LHCN-M2 (cell line): ENCODE measurements around the gene AMN. TPM values are rescaled to one million over a fixed set of nuclear protein-coding genes. Genes with fewer than 3 reads are reported as not detected.
A peak's percentile ranks its signal among the peaks of the same experiment; 100 is the strongest.

Source experiments
- DNase-seq: peaks from one replicate; pipeline ENCODE4 v3.0.0-alpha.2; 2012; ENCODE audit warnings: low read depth
- total RNA-seq: library from RNA; depleted of rRNA; stranded (reverse); fragments of >200 nt; gene quantifications from 2 replicates; pipeline ENCODE4 v1.2.3, GENCODE V29; 2014

Gene AMN
- total RNA-seq, 1 experiment from 2014 or later: not detected

DNA sequence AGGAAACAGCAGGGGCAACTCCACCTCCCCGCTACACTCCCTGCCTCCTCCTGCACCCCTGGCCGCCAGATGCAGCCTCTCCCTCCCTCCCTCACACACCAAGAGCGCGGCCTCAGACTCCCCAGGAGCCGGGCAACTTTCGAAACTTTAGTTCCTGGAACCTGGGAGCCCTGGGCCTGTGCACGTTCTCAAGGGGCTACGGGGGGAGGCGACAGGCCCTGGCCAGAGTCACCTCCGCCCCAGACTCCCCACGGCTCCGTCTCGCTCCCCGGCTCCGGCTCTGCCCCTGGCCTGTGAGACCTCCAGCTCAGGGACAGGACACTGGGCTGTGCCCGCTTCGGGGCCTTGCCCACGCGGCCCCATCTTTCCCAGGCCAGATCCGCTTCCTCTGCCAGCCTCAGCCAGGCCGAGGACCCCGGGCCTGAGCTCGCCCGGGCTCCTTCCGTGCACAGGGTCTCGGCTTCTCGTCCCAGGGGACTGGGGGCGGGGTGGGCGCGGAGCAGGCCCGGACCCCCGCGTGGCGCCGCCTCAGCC lies 5.5 kb downstream of the AMN start:
- no peak for DNase-seq

DNA sequence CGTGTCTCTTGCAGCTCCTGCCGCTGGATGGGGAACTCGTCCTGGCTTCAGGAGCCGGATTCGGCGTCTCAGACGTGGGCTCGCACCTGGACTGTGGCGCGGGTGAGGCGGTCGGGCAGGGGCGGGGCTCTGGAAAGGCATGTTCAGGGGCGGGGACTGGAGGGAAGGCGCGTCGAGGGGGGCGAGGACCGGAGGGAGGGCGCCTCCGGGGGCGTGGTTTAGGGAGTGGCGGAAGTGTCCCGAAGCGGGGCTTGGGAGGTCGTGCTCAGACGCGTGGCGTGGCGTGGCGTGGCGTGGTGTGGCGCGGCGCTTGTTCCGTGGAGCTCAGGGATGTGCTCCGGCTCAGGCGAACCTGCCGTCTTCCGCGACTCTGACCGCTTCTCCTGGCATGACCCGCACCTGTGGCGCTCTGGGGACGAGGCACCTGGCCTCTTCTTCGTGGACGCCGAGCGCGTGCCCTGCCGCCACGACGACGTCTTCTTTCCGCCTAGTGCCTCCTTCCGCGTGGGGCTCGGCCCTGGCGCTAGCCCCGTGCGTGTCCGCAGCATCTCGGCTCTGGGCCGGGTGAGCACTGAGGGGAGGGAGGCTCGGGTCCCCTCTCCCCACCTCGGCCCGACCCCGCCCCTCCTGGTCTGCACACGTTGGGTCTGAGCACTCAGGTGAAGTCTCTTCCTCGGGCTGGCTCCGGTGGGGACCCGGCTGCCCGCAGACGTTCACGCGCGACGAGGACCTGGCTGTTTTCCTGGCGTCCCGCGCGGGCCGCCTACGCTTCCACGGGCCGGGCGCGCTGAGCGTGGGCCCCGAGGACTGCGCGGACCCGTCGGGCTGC lies 6.2 kb downstream of the AMN start:
- no peak for DNase-seq

DNA sequence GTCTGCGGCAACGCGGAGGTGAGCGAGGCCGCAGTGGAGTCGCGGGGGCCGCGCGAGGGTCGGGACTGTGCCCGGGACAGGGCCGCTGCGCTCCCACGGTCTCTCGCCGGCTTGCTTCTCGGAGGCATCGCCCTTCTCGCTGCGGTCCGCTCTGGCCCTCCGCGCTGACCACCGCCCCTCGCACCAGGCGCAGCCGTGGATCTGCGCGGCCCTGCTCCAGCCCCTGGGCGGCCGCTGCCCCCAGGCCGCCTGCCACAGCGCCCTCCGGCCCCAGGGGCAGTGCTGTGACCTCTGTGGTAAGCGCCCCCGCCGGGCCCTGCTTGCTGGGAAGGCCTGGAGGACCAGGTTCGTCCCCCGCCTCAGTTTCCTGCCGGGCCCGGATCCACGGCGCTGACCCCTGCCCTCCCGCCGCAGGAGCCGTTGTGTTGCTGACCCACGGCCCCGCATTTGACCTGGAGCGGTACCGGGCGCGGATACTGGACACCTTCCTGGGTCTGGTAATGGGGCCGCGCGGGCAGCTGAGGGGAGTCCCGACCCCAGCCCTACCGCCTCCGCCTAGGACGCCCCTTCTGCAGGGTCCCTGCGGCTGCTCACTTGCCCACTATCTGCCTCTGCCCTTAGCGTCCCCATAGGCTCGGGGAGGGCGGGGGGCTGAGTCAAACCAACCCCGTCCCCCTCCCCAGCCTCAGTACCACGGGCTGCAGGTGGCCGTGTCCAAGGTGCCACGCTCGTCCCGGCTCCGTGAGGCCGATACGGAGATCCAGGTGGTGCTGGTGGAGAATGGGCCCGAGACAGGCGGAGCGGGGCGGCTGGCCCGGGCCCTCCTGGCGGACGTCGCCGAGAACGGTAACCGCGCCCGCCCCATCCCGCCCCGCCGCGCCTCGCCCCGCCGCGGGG lies 7.0 kb downstream of the AMN start:
- no peak for DNase-seq

DNA sequence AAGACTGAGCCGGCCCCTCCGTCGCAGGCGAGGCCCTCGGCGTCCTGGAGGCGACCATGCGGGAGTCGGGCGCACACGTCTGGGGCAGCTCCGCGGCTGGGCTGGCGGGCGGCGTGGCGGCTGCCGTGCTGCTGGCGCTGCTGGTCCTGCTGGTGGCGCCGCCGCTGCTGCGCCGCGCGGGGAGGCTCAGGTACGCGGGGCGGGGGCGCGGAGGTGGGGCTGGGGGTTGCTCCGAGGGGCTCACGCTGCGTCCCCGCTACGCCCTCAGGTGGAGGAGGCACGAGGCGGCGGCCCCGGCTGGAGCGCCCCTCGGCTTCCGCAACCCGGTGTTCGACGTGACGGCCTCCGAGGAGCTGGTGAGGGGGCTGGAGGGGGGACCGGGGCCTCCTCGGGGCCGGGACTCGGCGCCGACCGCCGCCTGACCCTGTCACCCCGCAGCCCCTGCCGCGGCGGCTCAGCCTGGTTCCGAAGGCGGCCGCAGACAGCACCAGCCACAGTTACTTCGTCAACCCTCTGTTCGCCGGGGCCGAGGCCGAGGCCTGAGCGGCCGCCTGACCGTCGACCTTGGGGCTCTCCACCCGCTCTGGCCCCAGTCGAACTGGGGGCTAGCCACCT lies 7.8 kb downstream of the AMN start:
- no peak for DNase-seq

DNA sequence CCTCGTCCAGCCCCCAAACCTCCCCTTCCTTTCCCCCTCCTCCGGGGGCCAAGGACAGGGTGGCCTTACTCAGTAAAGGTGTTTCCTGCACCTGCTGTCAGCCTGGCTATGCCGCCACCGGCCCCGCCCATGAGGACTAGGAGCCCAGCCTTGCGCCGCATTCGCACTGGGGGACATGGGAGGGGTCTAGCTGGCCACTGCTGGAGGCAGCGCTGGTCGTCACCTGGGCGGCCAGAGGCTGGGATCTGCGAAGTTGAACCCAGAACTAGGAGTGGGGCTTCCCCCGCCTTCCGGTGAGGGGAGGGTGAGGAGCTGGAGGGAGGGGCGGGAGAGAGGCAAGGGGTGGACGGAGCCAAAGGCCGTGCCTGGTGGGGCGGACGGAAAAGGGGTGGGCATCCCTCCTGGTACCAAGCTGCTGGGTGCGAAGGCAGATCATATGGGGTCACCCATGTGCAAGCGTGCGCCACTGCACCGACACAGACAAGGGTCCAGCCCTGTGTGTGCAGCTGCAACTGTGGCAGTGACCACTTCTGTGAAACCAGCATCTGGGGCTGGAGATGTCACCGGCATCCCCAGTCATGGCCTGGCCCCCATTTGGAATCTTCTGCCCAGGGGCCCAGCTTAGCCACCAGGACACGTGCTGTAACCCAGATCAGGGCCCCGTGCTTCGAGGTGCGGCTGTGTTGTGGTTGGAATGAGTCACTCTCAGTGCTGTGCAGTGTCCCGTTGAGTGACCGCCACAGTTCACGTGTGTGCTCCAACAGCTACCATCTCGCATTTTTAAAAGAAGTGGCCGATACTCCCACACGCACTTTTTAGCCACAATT lies 8.5 kb downstream of the AMN start:
- peak; percentile 77 for DNase-seq

DNA sequence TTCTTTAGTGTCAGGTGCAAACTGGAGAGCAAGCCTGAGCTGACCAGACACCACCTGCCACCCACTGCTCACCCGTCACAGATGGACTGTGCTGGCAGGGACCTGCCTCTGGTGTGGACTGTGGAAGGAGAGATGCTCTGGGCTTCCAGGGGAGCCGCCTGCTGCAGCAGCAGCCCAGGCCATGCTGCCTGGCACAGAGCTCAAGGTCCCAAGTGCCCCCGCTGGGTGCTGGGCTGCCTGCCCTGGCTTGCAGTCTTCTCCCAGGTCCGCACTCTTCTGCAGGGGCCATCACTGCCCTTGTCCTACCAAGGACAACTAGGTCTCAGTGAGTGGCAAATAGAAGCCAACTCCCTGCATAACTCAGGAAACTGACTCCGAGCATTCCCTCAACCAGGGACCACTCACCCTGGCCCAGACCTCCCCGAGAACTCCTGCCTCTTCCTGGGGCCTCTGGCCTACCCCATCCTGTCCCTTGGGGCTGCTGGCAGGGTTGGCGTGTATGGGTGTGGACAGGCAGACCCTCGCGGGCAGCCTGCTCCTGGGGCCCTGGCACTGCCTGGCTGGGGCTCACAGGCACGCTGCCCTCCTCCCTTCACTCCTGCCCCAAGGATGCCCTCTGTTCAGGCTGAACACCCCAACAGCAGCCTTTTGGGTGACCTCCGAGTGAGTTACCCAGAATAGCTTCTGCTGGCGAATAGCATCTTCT lies 9.3 kb downstream of the AMN start:
- no peak for DNase-seq

DNA sequence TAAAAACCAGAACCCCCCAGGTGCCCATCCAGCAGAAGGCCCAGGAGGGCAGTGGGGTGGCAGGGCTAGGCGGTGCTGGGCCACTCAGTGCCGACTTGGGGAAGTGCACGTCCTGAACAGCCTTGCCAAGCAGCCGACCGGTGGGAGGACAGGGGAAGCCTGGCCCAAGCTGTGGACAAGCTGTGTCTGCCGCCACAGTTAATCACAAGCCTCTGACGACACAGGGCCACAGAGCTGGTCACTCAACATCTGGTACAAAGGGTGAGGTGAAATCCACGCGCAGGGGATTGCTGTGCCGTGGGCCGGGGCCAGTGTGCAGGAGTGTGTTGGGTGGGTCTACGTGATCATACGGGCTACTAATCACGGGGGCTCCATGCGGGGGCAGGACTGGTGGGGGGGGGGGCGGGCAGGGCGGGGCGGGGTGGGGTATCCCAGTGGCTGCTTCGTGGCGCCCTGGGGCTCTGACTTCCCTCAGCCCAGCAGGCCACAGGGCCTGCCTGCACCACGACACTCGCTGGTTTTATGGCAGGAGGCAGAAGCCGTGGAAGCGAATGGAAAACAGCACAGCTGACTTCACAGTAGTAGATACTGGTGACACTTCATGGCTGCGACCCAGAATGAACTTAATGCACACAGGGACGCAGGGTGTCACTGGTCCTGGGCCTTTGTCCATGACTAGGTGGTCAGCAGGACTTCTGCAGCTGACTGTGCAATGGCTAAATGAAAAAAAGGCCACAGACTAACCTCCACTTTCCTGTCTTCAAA lies 10.2 kb downstream of the AMN start:
- DNase-seq: no peak

DNA sequence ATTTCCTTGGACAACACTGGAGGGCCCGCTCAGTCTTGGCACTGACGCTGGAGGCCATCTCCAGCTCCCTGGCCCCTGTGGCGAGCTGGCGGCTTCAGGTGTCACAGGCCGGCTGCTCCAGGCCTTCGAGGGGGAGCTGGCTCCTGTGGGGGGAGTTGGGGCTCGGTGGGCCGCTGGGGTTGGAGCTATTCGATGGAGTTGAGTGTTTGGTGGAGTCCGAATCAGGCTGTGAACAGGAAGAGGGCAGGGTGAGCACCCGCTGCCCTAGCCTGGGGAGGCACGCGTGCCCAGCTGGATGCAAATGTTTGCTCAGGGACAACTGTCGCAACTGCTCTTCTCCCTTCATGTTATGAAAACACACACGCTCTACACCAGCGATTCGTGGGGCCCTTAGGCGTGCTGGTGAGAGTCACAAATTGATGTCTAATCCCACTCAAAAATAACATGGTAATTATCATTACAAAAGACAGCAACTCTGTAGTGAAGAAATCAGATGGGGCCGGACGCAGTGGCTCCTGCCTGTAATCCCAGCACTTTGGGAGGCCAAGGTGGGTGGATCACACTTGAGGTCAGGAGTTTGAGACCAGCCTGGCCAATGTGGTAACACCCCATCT lies 11.3 kb downstream of the AMN start:
- no peak for DNase-seq

DNA sequence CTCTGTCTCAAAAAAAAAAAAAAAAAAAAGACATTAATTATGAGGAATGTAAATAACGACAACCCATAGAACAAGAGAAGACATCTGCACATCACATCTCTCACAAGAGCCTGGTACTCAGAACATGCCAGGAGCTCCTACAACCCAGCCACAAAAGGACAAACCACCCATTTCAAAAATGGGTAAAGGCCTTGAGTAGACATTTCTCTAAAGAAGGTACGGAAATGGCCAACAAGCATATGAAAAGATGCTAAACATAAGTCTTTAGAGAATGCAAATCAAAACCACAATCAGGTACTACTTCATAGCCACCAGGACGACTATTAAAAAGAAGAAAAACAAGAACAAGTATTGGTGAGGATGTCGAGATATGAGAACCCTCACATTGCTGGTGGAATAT lies 13.3 kb downstream of the AMN start:
- no peak for DNase-seq

DNA sequence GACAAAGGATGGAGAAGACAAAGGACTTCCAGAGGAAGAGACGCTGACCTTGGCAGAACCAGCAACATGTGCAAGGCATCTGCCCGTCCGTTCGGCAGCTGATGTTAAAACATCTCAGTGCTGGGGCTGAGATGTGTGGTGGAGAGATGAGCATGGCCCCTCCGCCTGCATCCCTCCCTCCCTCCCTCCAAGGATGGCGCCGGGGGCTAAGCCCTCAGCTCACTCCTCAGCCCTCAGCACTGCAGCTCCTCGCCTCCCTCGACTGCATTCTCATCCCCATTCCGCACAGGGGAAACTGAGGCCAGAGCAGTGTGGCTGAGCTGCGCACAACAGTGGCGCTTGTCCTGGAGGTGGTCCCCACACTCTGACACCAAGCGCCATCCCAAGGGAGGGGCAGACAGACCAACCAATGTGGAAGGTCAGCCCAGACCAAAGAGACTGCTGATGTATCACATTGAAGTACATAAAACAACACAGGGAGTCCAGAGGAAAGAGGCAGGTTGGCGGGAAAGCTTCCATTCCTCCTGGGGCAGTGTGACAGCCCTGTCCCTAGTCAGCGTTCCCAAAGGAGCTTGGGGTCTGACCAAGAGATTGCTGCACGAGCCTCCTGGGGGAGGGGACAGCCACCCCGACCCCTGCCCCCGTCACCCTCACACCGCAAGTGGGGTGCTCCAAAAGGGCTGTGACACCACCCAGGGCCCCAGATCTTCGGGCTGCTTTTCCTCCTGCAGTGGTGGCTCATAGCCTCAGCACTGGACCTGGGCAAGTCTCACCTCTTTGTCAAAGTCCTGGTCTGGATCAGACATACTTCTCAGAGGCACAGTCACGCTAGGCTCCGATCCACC lies 15.1 kb downstream of the AMN start:
- no peak for DNase-seq

DNA sequence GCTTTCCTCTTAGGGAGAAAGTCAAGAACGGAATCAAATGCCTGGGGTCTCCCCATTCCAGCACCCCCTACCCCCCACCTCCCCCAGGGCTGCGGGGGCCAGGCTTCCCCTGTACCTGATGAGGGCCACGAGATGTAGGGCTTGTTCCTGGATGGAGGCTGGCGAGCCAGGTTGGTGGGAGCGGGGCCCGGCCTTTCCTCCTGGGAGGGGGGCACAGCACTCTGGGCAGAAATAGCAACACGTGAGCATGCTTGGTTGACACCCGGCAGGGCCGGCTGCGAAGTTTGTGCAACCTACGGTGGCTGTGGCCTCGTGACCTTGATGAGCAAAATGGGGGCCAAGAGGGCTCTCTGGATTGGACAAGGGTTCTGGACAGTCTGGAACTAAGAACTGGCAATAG lies 15.7 kb downstream of the AMN start:
- no peak for DNase-seq

DNA sequence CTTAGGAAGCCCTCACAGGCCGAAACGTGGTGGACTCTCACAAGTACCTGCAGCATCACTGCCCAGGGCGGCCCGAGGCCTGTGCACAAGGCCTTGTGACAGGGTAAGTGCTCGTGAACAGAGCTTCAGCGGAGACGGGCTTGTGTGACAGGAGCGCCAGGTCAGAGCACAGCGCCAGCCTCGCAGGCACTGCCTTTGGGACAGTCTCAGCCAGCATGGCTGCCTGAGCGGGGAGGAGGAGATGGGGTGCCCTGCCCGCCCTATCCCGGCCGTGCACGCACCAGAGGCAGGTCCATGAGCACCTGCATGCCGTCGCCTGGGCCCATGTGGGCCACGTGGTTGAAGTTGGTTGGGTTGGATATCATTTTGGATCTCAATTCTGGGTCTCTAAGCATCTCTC lies 16.9 kb downstream of the AMN start:
- no peak for DNase-seq

DNA sequence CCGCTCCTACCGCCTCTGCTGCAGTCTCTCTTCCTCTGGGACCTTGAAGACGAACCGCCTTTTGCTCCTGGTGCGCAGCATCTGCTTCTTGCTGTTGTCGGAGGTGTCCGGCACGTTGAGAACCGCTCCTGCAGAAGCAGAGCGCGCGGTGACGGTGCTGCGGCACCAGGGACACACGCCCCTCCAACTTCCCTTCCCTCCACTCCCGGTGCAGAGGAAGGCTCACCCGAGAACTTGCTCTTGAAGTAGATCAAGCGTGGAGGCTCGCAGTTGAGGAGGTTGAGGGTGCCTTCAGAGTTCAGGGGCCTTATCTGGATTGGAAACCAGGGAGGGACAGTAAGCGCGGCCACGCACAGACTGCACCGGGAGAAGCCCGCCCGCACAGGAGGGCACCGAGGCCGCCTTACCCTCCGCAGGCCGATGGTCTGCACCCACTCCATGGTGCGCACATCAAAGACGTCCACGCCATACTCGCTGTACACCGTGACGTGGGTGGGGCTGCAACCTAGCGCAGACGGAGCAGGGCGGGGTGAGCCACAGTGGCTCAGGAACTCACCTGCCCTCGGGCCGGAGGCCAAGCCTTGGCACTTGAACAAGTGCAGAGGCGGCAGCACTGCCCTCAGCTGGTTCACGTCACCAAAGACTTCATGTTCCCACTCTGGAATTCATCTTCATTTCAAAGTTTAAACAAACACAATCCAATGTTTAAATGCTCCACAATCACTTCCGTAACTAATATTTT lies 17.5 kb downstream of the AMN start:
- DNase-seq: no peak

DNA sequence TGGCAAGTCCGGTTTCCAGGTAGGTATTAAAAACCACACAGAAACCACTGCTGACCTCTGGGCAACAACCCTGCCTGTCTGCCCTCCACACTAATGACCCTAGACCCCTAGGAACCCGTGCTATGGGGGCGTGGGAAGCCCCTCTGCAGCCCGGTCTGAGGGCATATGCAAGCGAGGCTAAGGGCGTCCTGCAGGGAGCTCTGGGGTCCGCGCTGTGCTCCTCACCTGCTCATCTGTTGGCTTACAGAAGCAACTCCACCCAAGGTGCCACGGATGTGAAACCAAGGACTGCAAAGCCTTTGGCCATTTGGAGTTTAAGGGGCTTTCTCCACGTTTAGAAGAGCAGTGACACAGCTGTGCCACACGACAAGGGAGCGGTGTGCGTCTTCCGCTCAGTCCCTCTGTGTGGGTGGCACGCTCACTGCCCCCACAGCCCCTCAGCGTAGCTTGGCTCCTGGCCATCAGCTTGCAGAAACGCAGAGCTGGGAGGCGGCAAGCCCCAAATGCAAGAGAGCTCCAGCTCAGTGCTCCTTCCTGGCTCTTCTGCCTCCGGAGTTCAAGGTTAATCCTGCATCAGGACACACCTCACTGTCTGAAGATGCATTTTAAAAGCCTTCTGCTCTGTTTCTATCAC lies 18.4 kb downstream of the AMN start:
- no peak for DNase-seq

DNA sequence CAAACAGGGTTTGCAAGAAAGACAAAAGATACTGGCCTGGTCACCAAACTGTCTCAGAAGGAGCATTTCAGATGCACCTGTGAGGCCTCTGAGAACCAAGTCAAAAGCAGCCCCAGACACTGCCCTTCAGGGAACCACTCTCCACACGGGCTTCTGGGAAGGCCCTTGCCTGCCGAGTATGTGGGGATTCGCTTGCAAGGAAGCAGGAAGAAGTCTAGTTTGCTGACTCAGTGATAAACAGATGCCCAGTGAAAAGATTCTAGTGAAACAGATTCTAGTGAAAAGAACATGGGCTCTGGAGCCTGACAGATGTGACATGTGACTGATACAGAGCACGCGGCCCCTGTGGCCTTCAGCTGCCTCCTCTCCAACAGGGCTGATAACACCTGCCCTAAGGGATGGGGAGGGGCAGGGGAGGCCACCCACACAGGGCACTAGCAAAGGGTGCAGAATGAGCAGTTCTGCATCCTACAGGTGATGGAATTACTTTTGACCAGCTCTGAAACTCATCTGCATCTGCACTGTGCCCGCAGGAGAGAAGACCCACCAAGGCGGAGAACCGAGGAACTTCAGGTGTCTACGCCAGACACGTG lies 19.1 kb downstream of the AMN start:
- no peak for DNase-seq

DNA sequence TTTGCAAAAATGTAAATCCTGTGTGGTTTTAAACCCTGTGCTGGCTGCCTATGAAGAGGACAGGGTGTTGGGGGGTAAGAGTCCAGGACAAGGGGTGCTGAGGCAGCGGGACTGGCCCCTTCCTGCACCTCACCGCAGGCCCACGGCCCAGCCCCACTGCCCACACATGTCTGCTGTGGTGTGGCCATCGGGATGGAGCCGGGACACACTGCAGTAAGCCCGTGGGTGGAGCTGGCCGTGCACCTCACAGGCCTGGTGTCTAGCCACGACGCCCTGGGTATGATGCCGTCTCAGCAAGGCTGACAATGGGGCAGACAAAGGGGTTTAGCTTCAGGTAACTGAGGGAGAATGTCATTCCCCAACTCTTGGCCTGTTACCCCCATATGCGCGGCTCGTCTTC lies 19.6 kb downstream of the AMN start:
- no peak for DNase-seq

DNA sequence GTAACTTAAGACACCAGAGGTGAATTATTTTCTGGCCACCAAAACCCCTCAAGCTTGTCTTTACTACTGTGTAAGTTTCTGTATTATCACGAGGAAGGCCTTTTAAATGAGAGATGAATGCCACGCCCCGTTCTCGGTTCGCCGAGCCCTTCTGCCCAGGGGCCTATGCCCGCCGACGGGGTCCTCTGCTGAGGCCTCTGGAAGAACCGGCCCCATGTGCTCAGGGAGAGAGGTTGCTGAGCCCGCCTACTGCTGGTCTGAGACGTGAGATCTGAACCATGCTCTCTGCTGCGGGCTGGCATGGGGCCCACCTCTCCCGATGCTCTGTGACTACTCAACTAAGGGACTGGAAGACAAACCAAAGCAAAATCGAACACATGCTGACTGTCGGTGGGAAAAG lies 21.0 kb downstream of the AMN start:
- no peak for DNase-seq
